Upper lobe of right lung (tissue), 1 donor: Measurements from ENCODE around the gene NMUR1. TPM values are rescaled to one million over a fixed set of nuclear protein-coding genes. Genes with fewer than 3 reads are reported as not detected.

Source experiments
- ATAC-seq: fragments of 200-7000 bp; cut with Tn5 transposase; one replicate; pipeline ENCODE4 v1.9.1; 2020; ENCODE audit warnings: mild to moderate bottlenecking, moderate library complexity
- DNase-seq: peaks from one replicate; pipeline ENCODE4 v3.0.0-alpha.2; 2020
- H3K27ac ChIP-seq: fragments of 200-600 bp; one replicate; pipeline ENCODE4 v1.8.0; 2022
- H3K27me3 ChIP-seq: fragments of 200-600 bp; one replicate; pipeline ENCODE4 v1.8.0; 2022; ENCODE audit warnings: mild to moderate bottlenecking
- H3K36me3 ChIP-seq: fragments of 200-600 bp; one replicate; pipeline ENCODE4 v1.8.0; 2022
- H3K4me1 ChIP-seq: fragments of 200-600 bp; one replicate; pipeline ENCODE4 v1.8.0; 2022
- H3K4me3 ChIP-seq: fragments of 200-600 bp; one replicate; pipeline ENCODE4 v1.8.0; 2022; ENCODE audit warnings: mild to moderate bottlenecking
- H3K9me3 ChIP-seq: fragments of 200-600 bp; one replicate; pipeline ENCODE4 v1.8.0; 2022
- intact Hi-C: fragments of 100-400 bp; cut with DNase I; formaldehyde crosslinking; loops from one replicate; pipeline ENCODE4 v1.11.0; 2022
- total RNA-seq: library from RNA; stranded (reverse); fragmentation: NEBNext Ultra II Directional; extraction: Animal tissue kit (Norgen Biotek cat#: 25700); gene quantifications from one replicate; pipeline ENCODE4 v1.2.1, GENCODE V29; 2021
- TF ChIP-seq, protein P1 (sequence below): fragments of 200-600 bp; IDR thresholded peaks from one replicate; pipeline ENCODE4 v1.8.0; 2022; ENCODE audit warnings: antibody characterized with exemption
- donor health status: DM: no; HTN: yes; CAD: no; lungs with severe emphysema.

Gene NMUR1
- total RNA-seq, 1 donor from 2014 or later, result 5.8 TPM

DNA sequence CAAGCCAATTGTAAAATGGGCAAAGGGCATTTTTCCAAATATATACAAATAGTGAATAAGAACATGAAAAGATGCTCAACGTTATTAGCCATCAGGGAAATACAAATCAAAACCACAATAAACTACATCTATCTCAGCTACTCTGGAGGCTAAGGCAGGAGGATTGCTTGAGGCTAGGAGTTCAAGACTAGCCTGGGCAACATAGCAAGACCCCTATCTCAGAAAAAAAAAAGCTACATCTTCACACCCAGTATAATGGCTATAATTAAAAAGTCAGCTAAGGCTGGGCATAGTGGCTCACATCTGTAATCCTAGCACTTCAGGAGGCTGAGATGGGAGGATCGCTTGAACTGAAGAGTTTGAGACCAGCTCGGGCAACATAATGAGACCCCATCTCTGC, 53.3 kb downstream of the NMUR1 start:
- Histone ChIP-seq H3K4me1 (no peaks in the 10 kb centered on the region), H3K27me3 (no peaks in the 10 kb centered on the region), H3K4me3 (no peak overlapping the region), H3K36me3 (no peaks in the 10 kb centered on the region), H3K9me3 (no peaks in the 10 kb centered on the region), H3K27ac (no peak overlapping the region)
- DNase-seq, result no peak
- no peak for ATAC-seq
- intact Hi-C loops, result no loop called here
- TF ChIP-seq, protein P1, sequence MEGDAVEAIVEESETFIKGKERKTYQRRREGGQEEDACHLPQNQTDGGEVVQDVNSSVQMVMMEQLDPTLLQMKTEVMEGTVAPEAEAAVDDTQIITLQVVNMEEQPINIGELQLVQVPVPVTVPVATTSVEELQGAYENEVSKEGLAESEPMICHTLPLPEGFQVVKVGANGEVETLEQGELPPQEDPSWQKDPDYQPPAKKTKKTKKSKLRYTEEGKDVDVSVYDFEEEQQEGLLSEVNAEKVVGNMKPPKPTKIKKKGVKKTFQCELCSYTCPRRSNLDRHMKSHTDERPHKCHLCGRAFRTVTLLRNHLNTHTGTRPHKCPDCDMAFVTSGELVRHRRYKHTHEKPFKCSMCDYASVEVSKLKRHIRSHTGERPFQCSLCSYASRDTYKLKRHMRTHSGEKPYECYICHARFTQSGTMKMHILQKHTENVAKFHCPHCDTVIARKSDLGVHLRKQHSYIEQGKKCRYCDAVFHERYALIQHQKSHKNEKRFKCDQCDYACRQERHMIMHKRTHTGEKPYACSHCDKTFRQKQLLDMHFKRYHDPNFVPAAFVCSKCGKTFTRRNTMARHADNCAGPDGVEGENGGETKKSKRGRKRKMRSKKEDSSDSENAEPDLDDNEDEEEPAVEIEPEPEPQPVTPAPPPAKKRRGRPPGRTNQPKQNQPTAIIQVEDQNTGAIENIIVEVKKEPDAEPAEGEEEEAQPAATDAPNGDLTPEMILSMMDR, result no peak

DNA sequence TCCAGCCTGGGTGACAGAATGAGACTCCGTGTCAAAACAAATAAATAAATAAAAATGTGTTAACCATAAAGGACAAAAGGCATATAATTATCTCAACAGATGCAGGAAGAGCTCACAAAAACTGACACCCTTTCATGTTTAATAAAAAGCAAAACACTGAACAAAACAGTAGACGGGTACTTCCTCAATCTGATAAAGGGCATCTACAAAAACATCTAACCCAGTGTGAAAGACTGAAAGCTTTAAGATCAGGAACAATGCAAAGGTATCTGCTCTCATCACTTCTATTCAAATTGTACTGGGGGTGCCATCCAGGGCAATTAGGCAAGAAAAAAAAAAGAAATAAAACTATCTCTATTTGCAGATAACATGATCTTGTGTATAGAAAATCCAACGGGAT, 54.3 kb downstream of the NMUR1 start:
- no peak overlapping the region for H3K27ac ChIP-seq
- TF ChIP-seq, protein P1, result no peak
- no peak overlapping the region for H3K4me3 ChIP-seq
- H3K36me3 ChIP-seq, result no peaks in the 10 kb centered on the region
- DNase-seq (no peak), ATAC-seq (no peak)
- no peaks in the 10 kb centered on the region for H3K4me1 ChIP-seq
- no peaks in the 10 kb centered on the region for H3K27me3 ChIP-seq
- H3K9me3 ChIP-seq, result no peaks in the 10 kb centered on the region
- intact Hi-C loops, result no loop called here

Other genes starting within 250 kb of the NMUR1 start
- 53.5 TPM for gene B3GNT7, start 134.7 kb downstream of the NMUR1 start, total RNA-seq
- gene NCL, start 66.0 kb downstream of the NMUR1 start, total RNA-seq, result 309 TPM
- gene TEX44, start 62.4 kb upstream of the NMUR1 start, total RNA-seq, result not detected
- gene PTMA, start 178.1 kb upstream of the NMUR1 start, total RNA-seq, result 744 TPM